BLaER1 treated with 17β-estradiol and CSF1 and Interleukin-3, amounts not matched to agents 10 nM and 100 nM (cell line): Measurements from ENCODE around the gene MRPS33.
"Not testable (repeated sequence)": the region's sequence is repeated elsewhere in the genome, so short reads cannot be mapped to it uniquely, and the experiment has no call there.

Experiments
- H3K27ac ChIP-seq, 11 experiments: shearing (Covaris generic); formaldehyde crosslinking; 2 replicates each; pipeline ENCODE4 v1.8.1; 2022
- H3K27me3 ChIP-seq, 11 experiments: shearing (Covaris generic); formaldehyde crosslinking; 2 replicates each; pipeline ENCODE4 v1.8.1; 2022
- H3K36me3 ChIP-seq, 11 experiments: shearing (Covaris generic); formaldehyde crosslinking; 2 replicates each; pipeline ENCODE4 v1.8.1; 2022
- H3K4me1 ChIP-seq, 10 experiments: shearing (Covaris generic); formaldehyde crosslinking; 2 replicates each; pipeline ENCODE4 v1.8.1; 2022
- H3K4me2 ChIP-seq, 11 experiments: shearing (Covaris generic); formaldehyde crosslinking; 2 replicates each; pipeline ENCODE4 v1.8.1; 2022
- H3K4me3 ChIP-seq, 10 experiments: shearing (Covaris generic); formaldehyde crosslinking; 2 replicates each; pipeline ENCODE4 v1.8.1; 2022
- H3K9ac ChIP-seq, 11 experiments: shearing (Covaris generic); formaldehyde crosslinking; 2 replicates each; pipeline ENCODE4 v1.8.1; 2022
- H3K9me3 ChIP-seq, 11 experiments: shearing (Covaris generic); formaldehyde crosslinking; replicated peaks in 1 of 11; 2 replicates each; pipeline ENCODE4 v1.8.1; 2022
- H4K20me1 ChIP-seq, 11 experiments: shearing (Covaris generic); formaldehyde crosslinking; 2 replicates each; pipeline ENCODE4 v1.8.1; 2022
- Cebpa-rat ChIP-seq, 11 experiments: shearing (Covaris generic); IDR thresholded peaks; 2 replicates each; pipeline ENCODE4 v1.8.1; 2022

MRPS33 gene

GRCh38 chr7:140972876-140973829, 41.6 kb downstream of the MRPS33 start:
- Histone ChIP-seq H3K36me3 (no peaks in the 10 kb centered on the region), H3K4me2 (peak overlapping the region in 7 of 11 experiments; percentile 12 to 57 (median 24); a peak in 12 of 22 replicates)
- TF ChIP-seq Cebpa-rat (IDR thresholded peaks at IDR 0.05) = peak in 1 of 11 experiments; percentile 0; a peak in 1 of 22 replicates

GRCh38 chr7:140972344-140972743, 42.4 kb downstream of the MRPS33 start:
- Histone ChIP-seq H4K20me1 (no peaks in the 10 kb centered on the region), H3K27ac (no peak overlapping the region), H3K36me3 (no peaks in the 10 kb centered on the region), H3K9ac (no peak overlapping the region), H3K4me1 (peaks cover 0 to 10% (median 7%) of the 10 kb centered on the region in 10 experiments; a peak in 11 of 20 replicates), H3K4me2 (no peak overlapping the region), H3K27me3 (no peaks in the 10 kb centered on the region), H3K4me3 (no peak overlapping the region), H3K9me3 (no peaks in the 10 kb centered on the region)
- TF ChIP-seq Cebpa-rat (IDR thresholded peaks at IDR 0.05) = no peak

More at GRCh38 chr7:140972876-140973829, 41.6 kb downstream of the MRPS33 start:
- Histone ChIP-seq H3K4me3 (no peak overlapping the region), H3K9ac (no peak overlapping the region), H3K4me1 (peaks cover 0 to 10% (median 7%) of the 10 kb centered on the region in 10 experiments; a peak in 11 of 20 replicates), H3K27ac (peak overlapping the region in 1 of 11 experiments; percentile 6; a peak in 2 of 22 replicates), H4K20me1 (no peaks in the 10 kb centered on the region), H3K9me3 (no peaks in the 10 kb centered on the region), H3K27me3 (no peaks in the 10 kb centered on the region)

GRCh38 chr7:140967438-140967837, 47.3 kb downstream of the MRPS33 start:
- Histone ChIP-seq H3K4me1 (no peaks in the 10 kb centered on the region), H4K20me1 (no peaks in the 10 kb centered on the region), H3K27me3 (no peaks in the 10 kb centered on the region), H3K4me3 (no peak overlapping the region), H3K36me3 (no peaks in the 10 kb centered on the region), H3K4me2 (no peak overlapping the region), H3K9me3 (no peaks in the 10 kb centered on the region), H3K9ac (no peak overlapping the region), H3K27ac (no peak overlapping the region)
- TF ChIP-seq Cebpa-rat (IDR thresholded peaks at IDR 0.05) = no peak

- Histone ChIP-seq H3K4me3 (no peak overlapping the region), H3K36me3 (no peaks in the 10 kb centered on the region), H3K4me1 (no peaks in the 10 kb centered on the region; a peak in 1 of 20 replicates), H4K20me1 (no peaks in the 10 kb centered on the region), H3K4me2 (no peak overlapping the region), H3K9me3 (no peaks in the 10 kb centered on the region), H3K27ac (no peak overlapping the region), H3K27me3 (no peaks in the 10 kb centered on the region), H3K9ac (no peak overlapping the region)
- no peak for TF ChIP-seq Cebpa-rat (IDR thresholded peaks at IDR 0.05)
These were observed 48.1 kb downstream of the MRPS33 start for GRCh38 chr7:140966561-140967233.

- no peak overlapping the region for H3K4me3 ChIP-seq
- TF ChIP-seq Cebpa-rat (IDR thresholded peaks at IDR 0.05) = no peak
- no peaks in the 10 kb centered on the region; a peak in 1 of 22 replicates for H3K36me3 ChIP-seq
- H3K4me1 ChIP-seq = no peaks in the 10 kb centered on the region; a peak in 1 of 20 replicates
- no peak overlapping the region for H3K4me2 ChIP-seq
- H3K27me3 ChIP-seq = no peaks in the 10 kb centered on the region
- H3K9ac ChIP-seq = no peak overlapping the region
- no peak overlapping the region for H3K27ac ChIP-seq
- no peaks in the 10 kb centered on the region for H4K20me1 ChIP-seq
- H3K9me3 ChIP-seq = peaks cover 17 to 34% (median 26%) of the 10 kb centered on the region in 11 experiments
These were observed 53.6 kb downstream of the MRPS33 start for GRCh38 chr7:140961117-140961516.

- H3K36me3 ChIP-seq, H3K27me3 ChIP-seq, H3K9ac ChIP-seq, H3K4me1 ChIP-seq, H3K4me2 ChIP-seq, H3K4me3 ChIP-seq, H4K20me1 ChIP-seq, H3K27ac ChIP-seq: not testable (repeated sequence)
- peaks cover 17 to 34% (median 26%) of the 10 kb centered on the region in 11 experiments for H3K9me3 ChIP-seq
These were observed 57.8 kb downstream of the MRPS33 start for GRCh38 chr7:140956997-140957396.
